Erythroblast (primary cell): ENCODE data around the gene LRRC63.

Experiments used
- GATA1 ChIP-seq: IDR thresholded peaks from 2 replicates; pipeline ENCODE4 v1.6.1; 2011; ENCODE audit warnings: low read depth, mild to moderate bottlenecking, control low read depth, low read length, moderate library complexity
- POLR2A ChIP-seq: IDR thresholded peaks from 2 replicates; pipeline ENCODE4 v1.6.1; 2011; ENCODE audit warnings: mild to moderate bottlenecking, low read length

DNA sequence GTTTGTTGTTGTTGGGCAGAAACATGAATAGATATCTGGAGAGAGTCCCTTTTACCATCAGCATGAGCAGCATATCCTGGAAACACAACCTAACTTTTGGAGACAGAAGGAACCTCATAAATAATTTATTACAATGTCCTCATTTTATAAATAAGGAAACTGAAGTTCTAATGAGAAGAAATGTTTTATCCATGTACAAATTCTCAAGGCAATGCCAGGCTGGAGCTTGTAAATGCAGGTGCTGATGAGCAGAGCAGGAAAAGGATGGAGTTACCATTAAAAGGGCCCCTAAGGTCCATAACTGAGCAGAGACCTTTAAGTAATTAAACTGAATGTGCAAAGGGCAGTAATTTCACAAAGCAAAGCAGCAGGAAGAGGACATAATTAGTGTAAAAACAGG, 47.1 kb upstream of the LRRC63 start:
- no peak for TF ChIP-seq POLR2A
- TF ChIP-seq GATA1: no peak
